Activated CD8-positive, alpha-beta memory T cell treated with anti-CD3 and anti-CD28 coated beads, Interleukin-2, amount 10 ng/mL, durations not matched to agents 7 days and 5 days (primary cell): Measurements from ENCODE around the gene CRLF1. TPM values are rescaled to one million over a fixed set of nuclear protein-coding genes. Genes with fewer than 3 reads are reported as not detected.

Source experiments
- ATAC-seq: fragments of 150-1000 bp; cut with Tn5 transposase; one replicate; pipeline ENCODE4 v1.10.0; 2021; ENCODE audit warnings: moderate library complexity
- CTCF ChIA-PET: fragments of 350-600 bp; sonication (Branson Sonifier 250); formaldehyde crosslinking; loops from one replicate; lab custom pipeline; 2021; ENCODE audit warnings: antibody characterized with exemption; lab: Charles Lee
- DNase-seq: peaks from one replicate; pipeline ENCODE4 v3.0.0-alpha.2; 2020
- H3K27ac Mint-ChIP-seq: one replicate; pipeline ENCODE4 v1.8.0; 2021; ENCODE audit warnings: mild to moderate bottlenecking, mixed read lengths
- H3K27me3 Mint-ChIP-seq: one replicate; pipeline ENCODE4 v1.8.0; 2021; ENCODE audit warnings: mixed read lengths
- H3K36me3 Mint-ChIP-seq: one replicate; pipeline ENCODE4 v1.8.0; 2021; ENCODE audit warnings: mild to moderate bottlenecking, mixed read lengths
- H3K4me1 Mint-ChIP-seq: one replicate; pipeline ENCODE4 v1.8.0; 2021; ENCODE audit warnings: mixed read lengths
- H3K4me3 Mint-ChIP-seq: one replicate; pipeline ENCODE4 v1.8.0; 2021; ENCODE audit warnings: mild to moderate bottlenecking, moderate library complexity, mixed read lengths
- H3K9me3 Mint-ChIP-seq: one replicate; pipeline ENCODE4 v1.8.0; 2022; ENCODE audit warnings: low read depth, mixed read lengths
- total RNA-seq, 2 experiments: library from RNA; stranded (reverse); gene quantifications; one replicate each; pipeline ENCODE4 v1.2.3, GENCODE V29; 2021

Gene CRLF1
- total RNA-seq, 2 experiments from 2014 or later, result not detected

DNA sequence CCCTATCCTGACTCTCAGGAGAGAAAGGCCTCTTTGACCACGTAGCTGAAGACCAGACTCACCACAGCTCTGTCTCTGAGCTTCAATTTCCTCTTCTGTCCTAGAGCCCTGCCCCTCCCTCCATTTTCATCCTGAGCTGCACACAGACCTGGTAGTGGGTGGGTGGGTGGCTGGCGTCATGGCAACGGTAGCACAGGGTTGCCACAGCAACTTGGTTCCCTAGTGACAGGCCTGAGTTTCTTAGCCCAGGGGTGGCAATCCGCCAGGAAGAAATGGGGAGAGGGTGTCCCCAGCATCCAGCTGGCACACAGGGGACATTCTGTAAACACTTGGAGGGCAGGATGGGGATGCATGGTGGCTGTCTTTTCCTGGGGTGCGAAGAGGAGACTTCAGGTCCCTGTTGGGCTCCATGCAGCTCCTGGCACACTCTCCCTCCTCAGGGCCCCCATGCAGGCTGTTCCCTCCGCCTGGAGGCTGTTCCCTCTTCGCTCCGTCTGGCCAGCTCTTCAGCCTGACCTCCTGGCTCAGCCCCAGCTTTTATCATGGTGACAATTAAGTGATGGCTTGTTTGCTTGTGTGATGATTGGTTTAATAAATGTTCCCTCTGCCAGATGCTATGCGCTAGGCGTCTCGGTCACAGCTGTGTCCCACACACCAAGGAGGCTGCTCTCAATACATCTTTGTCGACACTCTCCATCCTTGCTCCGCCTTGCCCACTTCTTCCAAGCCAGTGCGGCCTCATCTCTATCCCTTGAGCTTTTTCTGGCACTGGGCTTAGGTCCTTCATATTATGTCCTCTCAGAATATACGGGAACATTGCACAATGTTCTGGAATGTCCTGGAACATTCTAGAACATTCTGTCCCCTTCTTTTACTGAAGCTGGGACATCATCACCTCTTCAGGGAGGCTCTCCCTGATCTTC is 22.8 kb upstream of the CRLF1 start:
- Mint-ChIP-seq H3K36me3 (no peaks in the 10 kb centered on the region), H3K27ac (no peak overlapping the region), H3K27me3 (peaks cover 5% of the 10 kb centered on the region), H3K9me3 (no peaks in the 10 kb centered on the region), H3K4me1 (no peaks in the 10 kb centered on the region), H3K4me3 (no peak overlapping the region)
- DNase-seq (no peak), ATAC-seq (no peak)
- CTCF ChIA-PET, result interaction anchor here (1.3 kb wide), 1 partner anchor 109 kb away, joined by 3 read pairs; no protein-coding TSS in a partner anchor

DNA sequence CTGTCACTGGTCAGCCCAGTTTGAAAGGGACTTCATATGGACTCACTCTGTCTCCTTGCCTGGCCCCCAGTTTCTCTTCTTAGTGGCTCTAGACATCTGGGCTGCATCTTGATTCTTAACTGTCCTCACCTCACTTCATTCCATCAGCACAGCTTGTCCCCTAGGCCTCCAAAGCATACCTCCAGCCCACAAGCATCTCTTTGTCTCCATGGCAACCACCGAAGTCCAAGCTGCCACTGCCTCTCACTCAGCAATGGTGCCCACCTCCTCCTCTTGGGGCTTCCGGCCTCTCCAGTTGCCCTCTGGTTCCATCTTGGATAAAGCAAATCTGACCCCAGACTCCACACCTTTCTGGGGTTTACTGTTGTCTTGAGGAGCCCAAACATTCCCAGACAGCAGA is 20.3 kb upstream of the CRLF1 start:
- no peak overlapping the region for H3K4me3 Mint-ChIP-seq
- CTCF ChIA-PET, result no interaction called here
- H3K9me3 Mint-ChIP-seq, result no peaks in the 10 kb centered on the region
- no peaks in the 10 kb centered on the region for H3K36me3 Mint-ChIP-seq
- no peak overlapping the region for H3K27ac Mint-ChIP-seq
- no peaks in the 10 kb centered on the region for H3K4me1 Mint-ChIP-seq
- ATAC-seq (no peak), DNase-seq (no peak)
- H3K27me3 Mint-ChIP-seq, result peaks cover 7% of the 10 kb centered on the region

DNA sequence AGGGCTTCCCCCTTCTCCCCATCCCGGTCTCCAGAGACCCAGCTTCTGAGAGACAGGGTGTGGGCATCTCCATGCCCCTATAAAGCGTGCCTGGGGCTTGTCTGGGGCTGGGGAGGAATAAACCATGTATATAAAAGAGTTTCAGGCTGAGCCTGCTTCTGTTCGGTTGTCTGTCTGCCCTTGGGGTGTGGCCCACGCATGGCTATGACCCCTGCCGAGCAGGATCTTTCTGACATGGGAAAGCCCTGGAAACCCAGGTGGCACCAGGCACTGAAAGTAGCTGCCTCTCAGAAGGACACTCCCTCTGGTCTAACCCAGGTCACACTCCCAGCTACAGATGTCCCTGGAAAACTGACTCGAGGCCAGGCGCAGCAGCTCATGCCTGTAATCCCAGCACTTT is 14.3 kb upstream of the CRLF1 start:
- DNase-seq (no peak), ATAC-seq (no peak)
- Mint-ChIP-seq H3K4me3 (no peak overlapping the region), H3K27me3 (peaks cover 10% of the 10 kb centered on the region), H3K9me3 (no peaks in the 10 kb centered on the region), H3K36me3 (no peaks in the 10 kb centered on the region), H3K27ac (no peak overlapping the region), H3K4me1 (no peaks in the 10 kb centered on the region)
- CTCF ChIA-PET, result no interaction called here

DNA sequence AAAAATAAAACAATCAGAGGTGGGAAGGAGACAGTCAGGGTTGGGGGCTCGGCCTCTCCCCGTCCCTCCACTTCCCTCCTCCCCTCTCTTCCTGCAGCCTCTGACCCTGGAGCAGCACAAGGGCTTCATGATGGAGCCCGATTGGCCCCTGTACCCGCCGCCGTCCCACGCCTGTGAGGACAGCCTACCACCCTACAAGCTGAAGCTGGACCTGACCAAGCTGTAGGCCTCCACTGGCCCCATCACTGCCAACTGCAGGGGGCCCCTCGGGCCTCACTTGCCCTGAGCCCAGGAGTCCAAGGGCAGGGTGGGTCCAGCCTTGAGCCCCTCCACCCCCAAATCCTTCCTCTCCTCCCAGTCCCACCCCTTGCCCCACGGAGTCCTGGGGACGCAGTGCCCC is 13.7 kb upstream of the CRLF1 start:
- H3K27me3 Mint-ChIP-seq, result peaks cover 13% of the 10 kb centered on the region
- CTCF ChIA-PET, result no interaction called here
- ATAC-seq (no peak), DNase-seq (no peak)
- no peaks in the 10 kb centered on the region for H3K36me3 Mint-ChIP-seq
- no peak overlapping the region for H3K27ac Mint-ChIP-seq
- no peak overlapping the region for H3K4me3 Mint-ChIP-seq
- no peaks in the 10 kb centered on the region for H3K4me1 Mint-ChIP-seq
- H3K9me3 Mint-ChIP-seq, result no peaks in the 10 kb centered on the region

DNA sequence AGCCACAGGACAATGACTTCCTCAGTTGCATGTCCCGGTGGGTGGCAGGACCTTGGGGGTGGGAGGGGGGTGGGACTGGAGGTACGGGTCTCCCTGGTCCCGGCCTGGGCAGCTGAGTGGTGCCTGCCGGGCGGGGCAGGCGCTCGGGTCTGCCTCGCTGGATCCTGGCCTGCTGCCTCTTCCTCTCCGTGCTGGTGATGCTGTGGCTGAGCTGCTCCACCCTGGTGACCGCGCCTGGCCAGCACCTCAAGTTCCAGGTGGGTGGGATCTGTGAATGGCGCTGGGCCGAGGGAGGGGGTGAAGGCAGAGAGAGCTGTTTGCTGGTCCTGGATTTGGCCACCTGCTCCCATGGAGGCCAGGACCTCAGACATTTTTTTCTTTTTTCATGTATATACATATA is 11.6 kb upstream of the CRLF1 start:
- no peak overlapping the region for H3K27ac Mint-ChIP-seq
- no peaks in the 10 kb centered on the region for H3K36me3 Mint-ChIP-seq
- DNase-seq (no peak), ATAC-seq (no peak)
- H3K4me3 Mint-ChIP-seq, result no peak overlapping the region
- peaks cover 32% of the 10 kb centered on the region for H3K27me3 Mint-ChIP-seq
- no peaks in the 10 kb centered on the region for H3K4me1 Mint-ChIP-seq
- no peaks in the 10 kb centered on the region for H3K9me3 Mint-ChIP-seq
- CTCF ChIA-PET, result no interaction called here

GRCh38 chr19:18617562-18617961 is 11.0 kb upstream of the CRLF1 start:
- no peaks in the 10 kb centered on the region for H3K9me3 Mint-ChIP-seq
- no peak overlapping the region for H3K27ac Mint-ChIP-seq
- CTCF ChIA-PET, result no interaction called here
- no peak overlapping the region for H3K4me3 Mint-ChIP-seq
- DNase-seq (no peak), ATAC-seq (no peak)
- no peaks in the 10 kb centered on the region for H3K4me1 Mint-ChIP-seq
- peaks cover 31% of the 10 kb centered on the region for H3K27me3 Mint-ChIP-seq
- no peaks in the 10 kb centered on the region for H3K36me3 Mint-ChIP-seq

GRCh38 chr19:18616023-18616422 is 9.4 kb upstream of the CRLF1 start:
- Mint-ChIP-seq H3K4me1 (peaks cover 7% of the 10 kb centered on the region), H3K4me3 (no peak overlapping the region), H3K27ac (no peak overlapping the region), H3K27me3 (peaks cover 41% of the 10 kb centered on the region), H3K36me3 (no peaks in the 10 kb centered on the region), H3K9me3 (no peaks in the 10 kb centered on the region)
- DNase-seq (no peak), ATAC-seq (no peak)
- CTCF ChIA-PET, result interaction anchor here (1.1 kb wide), 1 partner anchor 22 kb away, joined by 3 read pairs; no protein-coding TSS in a partner anchor

DNA sequence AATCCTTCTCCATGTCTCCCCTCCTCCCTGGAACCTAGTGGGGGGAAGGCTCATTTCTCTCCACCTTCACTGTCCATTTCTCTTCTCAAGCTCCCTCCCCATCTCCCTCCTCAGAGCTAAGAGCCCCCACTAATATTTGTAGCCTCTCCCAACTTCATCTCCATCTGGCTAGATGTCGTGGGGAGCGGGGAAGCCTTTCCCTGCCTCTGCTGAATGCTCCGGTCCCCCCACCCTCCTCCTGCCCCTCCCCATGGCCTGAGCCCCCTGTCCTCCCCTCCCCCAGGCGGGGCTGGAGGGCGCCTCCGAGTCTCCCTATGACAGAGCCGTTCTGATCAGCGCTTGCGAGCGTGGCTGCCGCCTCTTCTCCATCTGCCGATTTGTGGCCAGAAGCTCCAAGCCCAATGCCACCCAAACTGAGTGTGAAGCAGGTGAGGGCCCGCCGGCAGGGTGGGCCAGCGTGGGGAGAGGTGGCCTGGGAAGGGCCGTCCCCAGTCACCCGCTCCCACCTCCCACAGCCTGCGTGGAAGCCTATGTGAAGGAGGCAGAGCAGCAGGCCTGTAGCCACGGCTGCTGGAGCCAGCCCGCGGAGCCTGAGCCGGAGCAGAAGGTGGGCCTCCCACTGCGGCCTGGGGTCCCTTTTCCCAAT is 7.1 kb upstream of the CRLF1 start:
- Mint-ChIP-seq H3K27me3 (peaks cover 60% of the 10 kb centered on the region), H3K4me3 (no peak overlapping the region), H3K36me3 (no peaks in the 10 kb centered on the region), H3K27ac (no peak overlapping the region), H3K9me3 (no peaks in the 10 kb centered on the region), H3K4me1 (peaks cover 9% of the 10 kb centered on the region)
- CTCF ChIA-PET, result no interaction called here
- no peak for ATAC-seq
- no peak for DNase-seq

DNA sequence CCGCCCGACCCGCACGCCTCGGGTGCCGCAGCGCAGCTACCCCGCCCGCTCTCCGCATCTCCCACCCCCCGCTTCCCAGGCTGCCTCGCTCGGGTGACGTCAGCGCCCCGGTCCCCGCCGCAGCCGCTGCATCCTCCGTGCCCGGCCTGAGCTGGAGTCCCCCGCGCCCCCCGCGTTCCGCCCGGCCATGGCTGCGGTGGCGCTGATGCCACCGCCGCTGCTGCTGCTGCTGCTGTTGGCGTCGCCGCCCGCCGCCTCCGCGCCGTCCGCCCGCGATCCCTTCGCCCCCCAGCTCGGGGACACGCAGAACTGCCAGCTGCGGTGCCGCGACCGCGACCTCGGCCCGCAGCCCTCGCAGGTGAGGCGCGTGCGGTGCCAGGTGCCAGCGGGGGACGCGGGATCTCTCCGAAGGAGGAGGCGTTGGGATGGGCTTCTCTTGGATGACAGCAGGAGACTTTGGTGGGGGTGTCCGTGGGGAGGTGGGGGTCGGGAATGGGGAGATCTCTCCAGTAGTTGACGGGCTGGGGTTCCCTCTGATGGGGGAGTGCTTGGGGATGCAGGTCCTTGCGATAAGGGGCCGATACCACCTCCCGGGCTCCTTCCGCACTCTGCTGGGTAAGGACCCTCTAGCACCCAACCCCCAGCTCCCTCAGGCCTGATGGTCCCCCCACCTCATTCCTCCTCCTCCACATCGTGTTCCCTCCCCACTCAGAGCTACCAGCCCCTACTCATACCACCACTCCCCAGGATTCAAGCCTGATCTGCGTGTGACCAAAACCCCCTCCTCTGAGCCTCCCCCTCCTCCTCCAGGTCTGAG is 6.4 kb upstream of the CRLF1 start, which contains the start of gene TMEM59L:
TMEM59L (plus strand) TSS at position 99 of the 817 bp plus-strand sequence; CDS start at position 188, 89 bp downstream.
- peak within 1 kb of the TSS; percentile 18 for H3K4me3 Mint-ChIP-seq
- DNase-seq, result no peak
- H3K36me3 Mint-ChIP-seq, result no peaks in the 10 kb centered on the region
- H3K4me1 Mint-ChIP-seq, result peaks cover 9% of the 10 kb centered on the region
- H3K9me3 Mint-ChIP-seq, result no peaks in the 10 kb centered on the region
- no peak within 1 kb of the TSS for H3K27ac Mint-ChIP-seq
- ATAC-seq, result peak; percentile 53
- CTCF ChIA-PET, result interaction anchor here (1.0 kb wide), 1 partner anchor 162 kb away, joined by 3 read pairs; no protein-coding TSS in a partner anchor
- H3K27me3 Mint-ChIP-seq, result peaks cover 67% of the 10 kb centered on the region

GRCh38 chr19:18612051-18612771 is 5.6 kb upstream of the CRLF1 start:
- ATAC-seq, result no peak
- no peaks in the 10 kb centered on the region for H3K9me3 Mint-ChIP-seq
- H3K4me1 Mint-ChIP-seq, result peaks cover 9% of the 10 kb centered on the region
- DNase-seq, result no peak
- CTCF ChIA-PET, result interaction anchor here (1.0 kb wide), 1 partner anchor 161 kb away, joined by 3 read pairs; no protein-coding TSS in a partner anchor
- H3K27me3 Mint-ChIP-seq, result peaks cover 75% of the 10 kb centered on the region
- no peaks in the 10 kb centered on the region for H3K36me3 Mint-ChIP-seq
- peak overlapping the region; percentile 18 for H3K4me3 Mint-ChIP-seq
- H3K27ac Mint-ChIP-seq, result no peak overlapping the region

DNA sequence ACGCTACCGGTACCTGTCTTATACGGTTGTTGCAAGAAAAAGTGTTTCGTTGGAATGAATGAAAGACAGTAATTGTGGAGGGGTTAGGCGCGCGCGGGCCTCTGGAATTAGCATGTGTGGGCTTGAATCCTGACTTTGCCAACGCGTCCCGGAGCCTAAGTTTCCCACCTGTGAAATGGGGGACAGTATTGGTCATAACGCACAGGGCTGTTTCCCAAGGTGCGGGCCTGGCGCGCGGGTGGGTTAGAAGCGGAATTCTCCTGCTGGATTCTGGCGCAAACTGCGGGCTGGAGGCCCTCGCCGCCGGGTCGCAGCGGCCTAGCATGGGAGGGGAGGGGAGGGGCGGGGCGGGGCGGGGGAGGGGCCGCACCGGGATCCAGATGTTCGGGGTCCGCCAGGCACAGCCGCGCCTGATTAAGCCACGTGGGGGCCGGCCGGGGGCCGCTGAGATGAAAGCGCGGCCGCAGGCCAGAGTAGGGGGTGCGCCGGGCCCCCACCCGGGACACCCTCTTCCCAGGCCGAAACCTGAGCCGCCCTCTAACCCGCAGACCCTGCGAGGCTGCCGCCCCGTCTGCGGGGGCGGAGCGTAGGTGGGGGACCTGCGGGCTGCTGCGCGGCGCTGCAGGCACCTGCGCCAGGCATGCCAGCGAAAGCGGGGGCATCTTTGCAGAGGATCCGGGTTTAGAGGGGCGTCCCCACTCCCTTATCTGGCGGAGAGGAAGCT is 4.9 kb upstream of the CRLF1 start:
- no peaks in the 10 kb centered on the region for H3K36me3 Mint-ChIP-seq
- CTCF ChIA-PET, result no interaction called here
- no peak overlapping the region for H3K27ac Mint-ChIP-seq
- H3K27me3 Mint-ChIP-seq, result peaks cover 79% of the 10 kb centered on the region
- no peak for ATAC-seq
- H3K4me1 Mint-ChIP-seq, result peaks cover 9% of the 10 kb centered on the region
- no peak for DNase-seq
- no peaks in the 10 kb centered on the region for H3K9me3 Mint-ChIP-seq
- H3K4me3 Mint-ChIP-seq, result no peak overlapping the region
